ENCODE measurements around the gene SYPL1. TPM values are rescaled to one million over a fixed set of nuclear protein-coding genes. Genes with fewer than 3 reads are reported as not detected.

The SYPL1 gene
- total and polyA plus RNA-seq, 4 experiments from 2014 or later: 46.9 to 78.3 (median 61.7) TPM

- no peaks in the 10 kb centered on the region for H3K9me3 ChIP-seq (ENCODE audit: control insufficient read depth in 1 of 2, low read length in 2 of 2)
- POLR2A ChIA-PET (ENCODE audit: partially characterized antibody): interaction anchor here (4.8 kb wide), 1 partner anchor 43 kb away, joined by 142 read pairs; the partner anchor contains the start of gene SYPL1
- CTCF ChIA-PET (ENCODE audit: partially characterized antibody): interaction anchor here (1.2 to 5.2 kb wide), 4 partner anchors 42 to 412 kb away, joined by 3 to 50 read pairs (median 17); partner anchors contain the start of gene SYPL1
- peak overlapping the region in 6 of 7 donors; percentile 8 to 87 (median 50) for H3K27ac Mint-ChIP-seq
- peaks cover 43% of the 10 kb centered on the region for H3K4me1 ChIP-seq (ENCODE audit: insufficient read depth, low read length)
- H3K4me3 ChIP-seq (ENCODE audit: low read length in 2 of 2): no peak overlapping the region
- no peaks in the 10 kb centered on the region for H3K36me3 ChIP-seq (ENCODE audit: insufficient read depth, low read length)
- no peak for DNase-seq
- H3K9me3 Mint-ChIP-seq: no peaks in the 10 kb centered on the region
- peak overlapping the region in 2 of 8 donors; percentile 35 to 55 for H3K4me3 Mint-ChIP-seq
- no peak overlapping the region for H3K27ac ChIP-seq (ENCODE audit: low read depth, low read length)
- intact Hi-C loops (cut with micrococcal nuclease): no loop called here
- H3K36me3 Mint-ChIP-seq: no peaks in the 10 kb centered on the region
- no peaks in the 10 kb centered on the region for H3K27me3 ChIP-seq (ENCODE audit: insufficient read depth, low read length)
- H3K4me1 Mint-ChIP-seq: peaks cover 26 to 59% (median 41%) of the 10 kb centered on the region in 4 donors
- H3K27me3 Mint-ChIP-seq: no peaks in the 10 kb centered on the region
Measured at GRCh38 chr7:106069471-106070200, 42.5 kb downstream of the SYPL1 start.

- H3K27me3 ChIP-seq (ENCODE audit: insufficient read depth, low read length): no peaks in the 10 kb centered on the region
- Mint-ChIP-seq H3K27me3 (no peaks in the 10 kb centered on the region), H3K4me1 (peaks cover 26 to 54% (median 37%) of the 10 kb centered on the region in 4 donors), H3K4me3 (peak overlapping the region in 1 of 8 donors; percentile 35), H3K36me3 (no peaks in the 10 kb centered on the region), H3K27ac (peak overlapping the region in 3 of 7 donors; percentile 9 to 63 (median 57)), H3K9me3 (no peaks in the 10 kb centered on the region)
- CTCF ChIA-PET (ENCODE audit: partially characterized antibody): interaction anchor here (2.5 kb wide), 1 partner anchor 85 kb away, joined by 9 read pairs; no protein-coding TSS in a partner anchor
- no peak for DNase-seq
- intact Hi-C loops (cut with micrococcal nuclease): no loop called here
- H3K27ac ChIP-seq (ENCODE audit: low read depth, low read length): no peak overlapping the region
- POLR2A ChIA-PET (ENCODE audit: partially characterized antibody): interaction anchor here (4.8 kb wide), 1 partner anchor 43 kb away, joined by 142 read pairs; the partner anchor contains the start of gene SYPL1
- H3K4me3 ChIP-seq (ENCODE audit: low read length in 2 of 2): no peak overlapping the region
- no peaks in the 10 kb centered on the region for H3K36me3 ChIP-seq (ENCODE audit: insufficient read depth, low read length)
- no peaks in the 10 kb centered on the region for H3K9me3 ChIP-seq (ENCODE audit: control insufficient read depth in 1 of 2, low read length in 2 of 2)
- peaks cover 42% of the 10 kb centered on the region for H3K4me1 ChIP-seq (ENCODE audit: insufficient read depth, low read length)
Measured at GRCh38 chr7:106068986-106069385, 43.1 kb downstream of the SYPL1 start.

GRCh38 chr7:106068538-106068961 lies 43.6 kb downstream of the SYPL1 start:
- no peak overlapping the region for H3K27ac ChIP-seq (ENCODE audit: low read depth, low read length)
- CTCF ChIA-PET (ENCODE audit: partially characterized antibody): interaction anchor here (0.9 to 2.5 kb wide), 3 partner anchors 11 to 92 kb away, joined by 3 to 9 read pairs (median 6); no protein-coding TSS in a partner anchor
- no peak for DNase-seq

GRCh38 chr7:106067678-106068077 lies 44.4 kb downstream of the SYPL1 start:
- Mint-ChIP-seq H3K4me3 (no peak overlapping the region), H3K27ac (peak overlapping the region in 2 of 7 donors; percentile 16 to 48), H3K36me3 (no peaks in the 10 kb centered on the region), H3K9me3 (no peaks in the 10 kb centered on the region), H3K4me1 (peaks cover 23 to 46% (median 32%) of the 10 kb centered on the region in 4 donors), H3K27me3 (no peaks in the 10 kb centered on the region)
- no peak overlapping the region for H3K27ac ChIP-seq (ENCODE audit: low read depth, low read length)
- no peaks in the 10 kb centered on the region for H3K36me3 ChIP-seq (ENCODE audit: insufficient read depth, low read length)
- no peaks in the 10 kb centered on the region for H3K27me3 ChIP-seq (ENCODE audit: insufficient read depth, low read length)
- no peak for DNase-seq
- intact Hi-C loops (cut with micrococcal nuclease): no loop called here
- POLR2A ChIA-PET (ENCODE audit: partially characterized antibody): interaction anchor here (1.3 kb wide), 1 partner anchor 44 kb away, joined by 4 read pairs; the partner anchor contains the start of gene SYPL1
- H3K4me1 ChIP-seq (ENCODE audit: insufficient read depth, low read length): peaks cover 28% of the 10 kb centered on the region
- CTCF ChIA-PET (ENCODE audit: partially characterized antibody): interaction anchor here (0.9 to 2.5 kb wide), 3 partner anchors 10 to 93 kb away, joined by 3 to 9 read pairs (median 6); no protein-coding TSS in a partner anchor
- H3K9me3 ChIP-seq (ENCODE audit: control insufficient read depth in 1 of 2, low read length in 2 of 2): no peaks in the 10 kb centered on the region
- no peak overlapping the region for H3K4me3 ChIP-seq (ENCODE audit: low read length in 2 of 2)

More at GRCh38 chr7:106068538-106068961, 43.6 kb downstream of the SYPL1 start:
- Mint-ChIP-seq H3K36me3 (no peaks in the 10 kb centered on the region), H3K27ac (peak overlapping the region in 3 of 7 donors; percentile 59 to 66 (median 63)), H3K27me3 (no peaks in the 10 kb centered on the region), H3K4me1 (peaks cover 24 to 49% (median 33%) of the 10 kb centered on the region in 4 donors), H3K9me3 (no peaks in the 10 kb centered on the region), H3K4me3 (no peak overlapping the region)
- no peaks in the 10 kb centered on the region for H3K9me3 ChIP-seq (ENCODE audit: control insufficient read depth in 1 of 2, low read length in 2 of 2)
- H3K36me3 ChIP-seq (ENCODE audit: insufficient read depth, low read length): no peaks in the 10 kb centered on the region
- peaks cover 37% of the 10 kb centered on the region for H3K4me1 ChIP-seq (ENCODE audit: insufficient read depth, low read length)
- no peaks in the 10 kb centered on the region for H3K27me3 ChIP-seq (ENCODE audit: insufficient read depth, low read length)
- intact Hi-C loops (cut with micrococcal nuclease): no loop called here
- no peak overlapping the region for H3K4me3 ChIP-seq (ENCODE audit: low read length in 2 of 2)
- POLR2A ChIA-PET (ENCODE audit: partially characterized antibody): no interaction called here

GRCh38 chr7:106065575-106066500 lies 46.3 kb downstream of the SYPL1 start:
- Mint-ChIP-seq H3K9me3 (peaks cover 0 to 2% (median 0%) of the 10 kb centered on the region in 8 donors), H3K27me3 (no peaks in the 10 kb centered on the region), H3K36me3 (no peaks in the 10 kb centered on the region), H3K27ac (no peak overlapping the region), H3K4me3 (no peak overlapping the region), H3K4me1 (peaks cover 8 to 28% (median 18%) of the 10 kb centered on the region in 4 donors)
- no peaks in the 10 kb centered on the region for H3K27me3 ChIP-seq (ENCODE audit: insufficient read depth, low read length)
- no peak overlapping the region for H3K27ac ChIP-seq (ENCODE audit: low read depth, low read length)
- intact Hi-C loops (cut with micrococcal nuclease): no loop called here
- peaks cover 10% of the 10 kb centered on the region for H3K4me1 ChIP-seq (ENCODE audit: insufficient read depth, low read length)
- H3K9me3 ChIP-seq (ENCODE audit: control insufficient read depth in 1 of 2, low read length in 2 of 2): no peaks in the 10 kb centered on the region
- H3K4me3 ChIP-seq (ENCODE audit: low read length in 2 of 2): no peak overlapping the region
- H3K36me3 ChIP-seq (ENCODE audit: insufficient read depth, low read length): no peaks in the 10 kb centered on the region
- POLR2A ChIA-PET (ENCODE audit: partially characterized antibody): interaction anchor here (1.0 kb wide), 1 partner anchor 47 kb away, joined by 4 read pairs; no protein-coding TSS in a partner anchor
- CTCF ChIA-PET (ENCODE audit: partially characterized antibody): interaction anchor here (0.6 to 13.5 kb wide), 4 partner anchors 8 to 93 kb away, joined by 3 to 423 read pairs (median 4); no protein-coding TSS in a partner anchor
- DNase-seq: no peak

- no peak overlapping the region for H3K27ac ChIP-seq (ENCODE audit: low read depth, low read length)
- Mint-ChIP-seq H3K27me3 (no peaks in the 10 kb centered on the region), H3K27ac (peak overlapping the region in 1 of 7 donors; percentile 4), H3K4me3 (no peak overlapping the region), H3K9me3 (peaks cover 0 to 2% (median 0%) of the 10 kb centered on the region in 8 donors), H3K36me3 (no peaks in the 10 kb centered on the region), H3K4me1 (peaks cover 5 to 23% (median 12%) of the 10 kb centered on the region in 4 donors)
- DNase-seq: no peak
- intact Hi-C loops (cut with micrococcal nuclease): no loop called here
- no peaks in the 10 kb centered on the region for H3K9me3 ChIP-seq (ENCODE audit: control insufficient read depth in 1 of 2, low read length in 2 of 2)
- H3K36me3 ChIP-seq (ENCODE audit: insufficient read depth, low read length): no peaks in the 10 kb centered on the region
- ChIA-PET CTCF (ENCODE audit: partially characterized antibody) (interaction anchor here (1.9 to 13.5 kb wide), 2 partner anchors 9 to 94 kb away, joined by 5 to 423 read pairs; no protein-coding TSS in a partner anchor), POLR2A (ENCODE audit: partially characterized antibody) (interaction anchor here (1.0 to 1.4 kb wide), 2 partner anchors 40 to 48 kb away, joined by 3 to 4 read pairs; no protein-coding TSS in a partner anchor)
- peaks cover 1% of the 10 kb centered on the region for H3K4me1 ChIP-seq (ENCODE audit: insufficient read depth, low read length)
- no peak overlapping the region for H3K4me3 ChIP-seq (ENCODE audit: low read length in 2 of 2)
- H3K27me3 ChIP-seq (ENCODE audit: insufficient read depth, low read length): no peaks in the 10 kb centered on the region
Measured at GRCh38 chr7:106064771-106065574, 47.1 kb downstream of the SYPL1 start.
